GM19025 (cell line): ENCODE results near the gene CASP6.

Source experiments
- ATAC-seq: cut with Tn5 transposase; IDR thresholded peaks from one replicate; pipeline ENCODE4 v1.9.1; 2021; ENCODE audit warnings: mild to moderate bottlenecking, low read depth, moderate library complexity; ENCODE audit not compliant: unreplicated experiment

Gene CASP6

DNA sequence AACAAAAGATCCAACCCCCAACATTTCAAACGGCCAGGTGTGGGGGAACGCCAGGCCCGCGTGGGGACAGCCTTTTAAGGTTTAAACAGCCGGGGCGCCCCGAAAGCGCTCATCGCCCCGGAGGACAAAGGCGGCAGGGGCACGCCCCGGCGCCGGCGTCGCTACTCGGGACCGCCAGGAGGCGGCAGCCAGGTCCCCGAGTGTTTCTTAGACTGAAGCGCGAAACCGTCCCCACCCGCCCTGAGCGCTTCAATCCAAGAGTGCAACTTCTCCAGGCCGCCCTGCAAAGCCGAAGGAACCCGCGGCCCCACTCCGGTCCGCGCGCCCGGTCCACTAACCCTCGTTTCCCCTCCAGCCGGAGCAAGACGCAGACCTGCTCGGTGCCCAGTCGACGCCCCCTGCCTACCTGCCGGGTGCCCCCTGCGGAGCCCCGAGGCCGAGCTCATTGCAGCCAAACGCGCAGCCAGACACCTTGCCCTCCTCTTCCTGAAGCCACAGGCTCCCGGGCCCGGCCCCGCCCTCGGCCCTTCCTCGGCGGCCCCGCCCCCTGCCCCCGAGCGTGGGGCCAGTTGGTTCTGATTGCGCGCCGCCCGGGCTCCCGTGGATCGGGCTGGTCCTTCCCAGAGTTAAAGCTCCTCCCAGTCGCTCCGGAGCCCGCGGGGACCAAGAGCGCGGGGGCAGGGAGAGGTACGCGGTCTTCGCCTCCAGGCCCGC is at the start of gene CASP6:
TSS of gene CASP6 (minus strand) at position 496 of the 714 bp plus-strand sequence. CDS start at position 446, 50 bp downstream.
- peak; percentile 72 for ATAC-seq

DNA sequence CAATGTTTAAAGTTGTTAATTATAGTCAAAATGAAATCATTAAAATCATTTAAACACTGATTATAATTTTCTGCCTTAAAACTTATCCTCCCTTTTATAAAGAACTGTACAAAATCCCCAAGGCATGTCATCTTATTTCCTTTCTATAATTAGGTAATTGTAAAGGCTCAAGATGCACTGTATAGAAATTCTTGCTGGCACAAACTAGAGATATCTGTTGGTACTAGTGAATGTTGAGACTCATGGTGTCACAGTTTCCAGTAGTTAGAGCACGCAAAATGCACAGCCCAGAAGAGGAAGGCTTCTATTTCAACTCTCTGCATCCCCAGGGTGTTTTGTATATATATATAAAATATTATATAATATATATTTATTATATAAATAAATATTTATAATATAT is 49.3 kb upstream of the CASP6 start:
- ATAC-seq = no peak

DNA sequence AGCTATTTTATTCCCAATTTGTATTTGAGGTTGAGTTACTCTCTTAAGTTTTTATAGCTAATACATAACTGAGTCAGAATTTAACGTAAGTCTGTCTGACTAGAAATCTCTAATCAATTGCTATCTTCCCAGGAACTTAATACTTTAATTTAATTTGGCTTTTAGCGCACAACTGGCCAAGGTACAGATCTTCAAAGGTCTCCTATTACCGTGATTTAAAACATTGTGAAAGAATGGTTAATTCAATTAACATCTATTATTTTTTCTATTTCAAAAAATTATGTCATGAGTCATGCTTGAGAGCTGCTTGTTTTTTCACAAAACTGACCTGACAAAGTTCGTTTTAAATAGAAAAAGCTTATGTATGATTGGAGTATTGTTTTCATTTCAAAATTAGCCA is 48.6 kb upstream of the CASP6 start:
- ATAC-seq = no peak

DNA sequence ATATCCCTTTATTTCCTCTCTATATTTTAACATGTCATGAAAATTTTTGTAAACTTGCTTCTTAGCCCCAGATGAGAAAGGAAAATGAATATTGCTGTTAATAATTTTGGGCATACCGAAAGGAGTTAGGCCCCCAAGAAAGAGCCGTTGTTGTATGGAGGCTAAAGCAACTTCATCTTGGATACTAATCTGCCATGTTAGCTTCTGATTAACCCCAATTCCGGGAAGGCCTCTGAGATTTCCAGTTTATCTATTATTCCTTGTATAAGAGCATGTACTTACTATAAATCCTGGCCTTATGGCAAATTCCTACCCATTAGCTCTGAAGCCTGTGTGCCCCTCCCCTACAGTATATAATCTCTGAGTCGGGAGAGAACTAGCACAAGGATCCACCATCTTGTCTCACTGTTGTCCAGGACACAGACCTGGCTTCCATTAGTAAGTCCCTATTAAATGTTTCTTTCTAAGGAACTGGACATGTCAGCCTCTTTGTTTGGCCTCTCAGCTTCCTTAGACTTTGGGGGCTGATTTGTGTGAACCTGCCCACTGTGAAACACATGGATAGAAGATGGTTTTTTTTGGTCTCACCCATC is 47.5 kb upstream of the CASP6 start:
- no peak for ATAC-seq

- ATAC-seq = no peak
These were observed 46.3 kb upstream of the CASP6 start for GRCh38 chr4:109749388-109750082.

- no peak for ATAC-seq
These were observed 44.9 kb upstream of the CASP6 start for GRCh38 chr4:109748114-109748513.

- ATAC-seq = no peak
These were observed 43.5 kb upstream of the CASP6 start for GRCh38 chr4:109746728-109747127.

DNA sequence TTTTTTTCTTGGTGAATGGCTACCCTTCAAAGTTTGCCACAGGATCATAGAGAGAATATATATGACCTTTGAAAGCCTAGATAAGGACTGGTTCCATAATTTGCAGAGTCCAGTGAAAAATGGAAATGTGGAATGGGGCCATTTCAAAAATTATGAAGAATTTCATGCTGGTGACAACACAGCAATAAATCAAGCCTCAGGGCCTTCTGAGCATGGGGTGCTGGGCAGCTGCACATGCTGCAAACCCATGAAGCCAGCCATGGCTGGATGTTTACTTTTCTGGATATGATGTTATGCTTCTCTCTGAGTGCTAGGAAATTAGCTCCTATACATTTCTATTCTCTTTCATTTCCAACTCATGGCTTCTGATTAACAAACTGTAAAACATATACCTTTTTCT is 42.6 kb upstream of the CASP6 start:
- ATAC-seq = no peak

- no peak for ATAC-seq
These were observed 36.3 kb upstream of the CASP6 start for GRCh38 chr4:109739547-109739946.

GRCh38 chr4:109738104-109738872 is 35.0 kb upstream of the CASP6 start:
- ATAC-seq = no peak

GRCh38 chr4:109735566-109736365 is 32.5 kb upstream of the CASP6 start:
- ATAC-seq = no peak

GRCh38 chr4:109733728-109734127 is 30.5 kb upstream of the CASP6 start:
- ATAC-seq = no peak

DNA sequence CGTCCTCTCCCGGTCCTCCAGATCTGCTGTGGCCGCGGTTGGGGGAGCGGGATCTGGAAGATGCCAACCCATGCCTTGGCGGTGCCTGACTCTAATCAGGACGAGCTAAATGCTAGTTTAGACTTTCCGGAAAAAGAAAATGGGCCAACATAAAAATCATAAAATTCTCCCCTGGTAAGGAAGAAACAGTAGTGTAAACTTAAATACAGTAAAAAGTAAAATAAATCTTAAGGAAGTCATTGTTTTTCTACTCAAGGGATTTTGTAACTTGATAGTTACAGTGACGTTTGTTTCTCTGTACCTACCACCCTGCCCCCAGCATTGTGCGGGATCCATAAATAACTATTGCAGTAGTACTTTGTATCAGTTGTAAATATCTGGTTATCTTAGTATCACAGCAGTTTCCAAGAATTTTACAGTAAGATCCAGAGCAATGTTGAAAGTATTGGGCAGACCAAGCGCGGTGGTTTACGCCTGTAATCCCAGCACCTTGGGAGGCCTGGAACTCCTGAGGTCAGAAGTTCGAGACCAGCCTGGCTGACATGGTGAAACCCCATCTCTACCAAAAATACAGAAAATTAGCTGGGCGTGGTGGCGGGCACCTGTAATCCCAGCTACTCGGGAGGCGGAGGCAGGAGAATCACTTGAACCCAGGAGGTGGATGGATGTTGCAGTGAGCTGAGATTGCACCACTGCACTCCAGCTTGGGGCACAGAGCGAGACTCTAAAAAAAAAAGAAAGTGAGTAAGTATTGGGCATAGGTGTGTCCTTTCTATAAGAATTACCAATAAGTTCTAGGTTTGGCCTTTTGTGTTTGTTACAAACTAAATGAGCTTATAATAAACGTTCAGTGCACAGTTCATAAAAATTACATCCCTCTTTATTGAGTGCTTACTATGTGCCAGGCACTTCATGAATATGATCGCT is 27.6 kb upstream of the CASP6 start:
- no peak for ATAC-seq

GRCh38 chr4:109729718-109730618 is 26.7 kb upstream of the CASP6 start, which contains the start of gene PLA2G12A:
Gene PLA2G12A, minus strand, starts transcription at chr4:109730070. Its CDS starts 261 bp downstream, at chr4:109729809.
- ATAC-seq = peak; percentile 90

GRCh38 chr4:109729117-109729717 is 26.0 kb upstream of the CASP6 start:
- no peak for ATAC-seq

GRCh38 chr4:109728385-109728784 is 25.1 kb upstream of the CASP6 start:
- no peak for ATAC-seq

DNA sequence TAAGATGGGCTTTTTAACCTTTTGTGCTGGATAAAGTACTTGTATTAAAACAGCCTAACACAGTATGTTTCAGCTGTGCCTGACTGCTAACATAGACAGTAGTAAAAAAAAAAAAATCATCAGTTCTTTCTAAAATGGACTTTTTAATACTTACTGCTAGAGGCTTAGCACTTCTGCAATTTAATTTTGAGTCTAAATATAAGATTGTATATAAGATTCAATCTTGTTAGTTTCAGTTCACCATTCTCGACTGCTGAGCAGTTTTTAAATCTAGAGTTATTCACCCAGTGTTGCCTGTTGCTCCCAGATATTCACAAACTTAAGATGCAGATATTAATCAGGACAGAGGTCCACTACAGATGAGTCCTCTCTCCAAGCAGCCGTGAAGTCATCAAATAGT is 19.9 kb upstream of the CASP6 start:
- ATAC-seq = no peak

- ATAC-seq = no peak
These were observed 19.1 kb upstream of the CASP6 start for GRCh38 chr4:109722357-109722756.
